Measurements from ENCODE around the gene CCDC116.
"Not testable (repeated sequence)": the region's sequence is repeated elsewhere in the genome, so short reads cannot be mapped to it uniquely, and the experiment has no call there.

DNA sequence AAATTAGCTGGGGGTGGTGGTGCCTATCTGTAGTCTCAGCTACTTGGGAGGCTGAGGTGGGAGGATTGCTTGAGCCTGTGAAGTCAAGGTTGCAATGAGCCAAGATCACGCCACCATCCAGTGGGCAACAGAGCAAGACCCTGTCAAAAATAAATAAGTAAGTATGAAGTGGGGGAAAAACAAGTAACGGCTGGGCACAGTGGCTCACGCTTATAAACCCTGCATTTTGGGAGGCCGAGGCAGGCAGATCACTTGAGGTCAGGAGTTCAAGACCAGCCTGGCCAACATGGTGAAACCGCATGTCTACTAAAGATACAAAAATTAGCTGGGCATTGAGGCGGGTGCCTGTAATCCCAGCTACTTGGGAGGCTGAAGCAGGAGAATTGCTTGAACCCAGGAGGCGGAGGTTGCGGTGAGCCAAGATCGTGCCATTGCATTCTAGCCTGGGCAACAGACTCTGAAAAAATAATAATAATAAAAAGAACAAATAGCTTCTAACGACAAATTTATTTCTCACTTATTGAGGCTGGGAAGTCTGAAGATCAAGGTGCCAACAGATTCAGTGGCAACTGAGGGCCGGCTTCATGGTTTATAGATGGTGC lies 22.9 kb upstream of the CCDC116 start:
- not testable (repeated sequence) for TF ChIP-seq SP1, SUZ12 (IDR thresholded peaks at IDR 0.05)
